Measurements from ENCODE around the gene SFTPD.

Gene SFTPD

DNA sequence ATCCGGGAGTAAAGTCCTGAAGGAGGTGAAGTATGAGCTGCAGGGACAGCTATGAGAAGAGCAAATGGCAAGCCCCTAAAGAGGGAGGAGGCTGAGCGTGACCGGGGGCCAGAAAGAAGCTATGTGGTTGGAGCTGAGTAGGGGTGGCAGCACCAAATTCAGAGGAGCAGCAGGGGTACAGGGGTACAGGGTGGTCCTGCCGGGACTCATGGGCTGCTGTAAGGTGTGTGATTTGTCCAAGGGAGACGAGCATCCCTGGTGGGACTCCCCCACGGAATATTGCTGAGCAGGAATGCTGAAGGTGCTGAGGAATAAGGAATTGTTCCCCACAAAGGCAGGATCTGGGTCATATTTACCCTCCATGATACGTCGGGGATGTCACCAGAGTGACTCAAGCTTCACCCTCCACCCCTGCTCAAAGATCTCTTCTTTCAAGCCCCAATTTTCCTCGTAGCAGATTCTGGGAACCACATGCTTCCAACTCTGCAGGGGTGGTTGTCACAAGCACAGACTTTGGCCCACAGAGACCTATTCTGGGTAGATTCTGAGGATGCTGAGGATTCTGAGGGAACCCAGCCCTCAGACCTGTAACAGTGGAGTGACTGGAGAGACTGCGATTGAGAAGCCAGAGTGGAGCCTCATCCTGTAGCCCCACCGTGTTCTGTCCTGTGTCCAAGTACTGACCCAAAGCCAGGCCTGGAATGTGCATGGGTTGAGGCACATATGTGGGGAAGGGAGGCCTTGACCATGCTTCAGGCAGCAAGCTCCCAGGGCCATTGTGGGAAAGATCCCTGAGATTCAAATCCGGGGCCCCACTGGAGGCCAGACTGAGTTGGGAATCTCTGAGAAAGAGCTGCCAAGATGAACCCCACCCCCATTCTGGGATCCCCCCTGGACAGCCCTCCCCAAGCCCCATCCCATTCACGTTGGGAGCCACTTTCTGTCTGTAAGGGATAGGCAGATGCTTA is 4.2 kb downstream of the SFTPD start:
- no peak for TF ChIP-seq CTCF (IDR thresholded peaks at IDR 0.05; ENCODE audit: low read depth, low read length, missing control alignments)
- no peak for DNase-seq (ENCODE audit: low read depth)
- no peak overlapping the region for H3K4me3 ChIP-seq (ENCODE audit: low read depth, low read length)
- in situ Hi-C loops (cut with HindIII; ENCODE audit: low sequenced_read_pairs): no loop called here

- in situ Hi-C loops (cut with HindIII; ENCODE audit: low sequenced_read_pairs): no loop called here
- no peak overlapping the region for H3K4me3 ChIP-seq (ENCODE audit: low read depth, low read length)
- DNase-seq (ENCODE audit: low read depth): no peak
- TF ChIP-seq CTCF (IDR thresholded peaks at IDR 0.05; ENCODE audit: low read depth, low read length, missing control alignments): no peak
Observed at GRCh38 chr10:79943871-79944270, 5.0 kb downstream of the SFTPD start.

- no peak for DNase-seq (ENCODE audit: low read depth)
- no peak for TF ChIP-seq CTCF (IDR thresholded peaks at IDR 0.05; ENCODE audit: low read depth, low read length, missing control alignments)
- H3K4me3 ChIP-seq (ENCODE audit: low read depth, low read length): no peak overlapping the region
- in situ Hi-C loops (cut with HindIII; ENCODE audit: low sequenced_read_pairs): no loop called here
Observed at GRCh38 chr10:79942261-79943185, 6.4 kb downstream of the SFTPD start.

- in situ Hi-C loops (cut with HindIII; ENCODE audit: low sequenced_read_pairs): no loop called here
- no peak overlapping the region for H3K4me3 ChIP-seq (ENCODE audit: low read depth, low read length)
- DNase-seq (ENCODE audit: low read depth): no peak
- no peak for TF ChIP-seq CTCF (IDR thresholded peaks at IDR 0.05; ENCODE audit: low read depth, low read length, missing control alignments)
Observed at GRCh38 chr10:79941585-79942210, 7.2 kb downstream of the SFTPD start.

DNA sequence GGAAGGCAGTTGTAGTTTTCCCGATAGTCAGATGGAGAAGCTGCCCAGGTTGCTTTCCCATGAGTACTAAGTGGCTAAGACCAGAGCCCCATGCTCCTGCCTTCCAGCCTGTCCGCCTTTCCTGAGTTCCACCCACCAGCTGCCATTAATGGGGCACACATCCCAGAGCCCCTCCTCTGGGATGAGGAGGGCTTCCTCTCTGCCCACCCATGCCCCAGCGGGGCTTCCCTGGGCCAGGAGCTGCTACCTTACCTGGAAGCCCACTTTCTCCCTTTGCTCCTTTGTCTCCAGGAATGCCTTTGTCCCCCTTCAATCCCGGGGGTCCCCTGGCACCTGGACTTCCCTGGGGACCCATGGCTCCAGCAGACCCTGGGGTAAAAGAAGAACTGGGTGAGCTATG is 7.8 kb downstream of the SFTPD start:
- in situ Hi-C loops (cut with HindIII; ENCODE audit: low sequenced_read_pairs): no loop called here
- no peak for TF ChIP-seq CTCF (IDR thresholded peaks at IDR 0.05; ENCODE audit: low read depth, low read length, missing control alignments)
- DNase-seq (ENCODE audit: low read depth): no peak
- H3K4me3 ChIP-seq (ENCODE audit: low read depth, low read length): no peak overlapping the region

DNA sequence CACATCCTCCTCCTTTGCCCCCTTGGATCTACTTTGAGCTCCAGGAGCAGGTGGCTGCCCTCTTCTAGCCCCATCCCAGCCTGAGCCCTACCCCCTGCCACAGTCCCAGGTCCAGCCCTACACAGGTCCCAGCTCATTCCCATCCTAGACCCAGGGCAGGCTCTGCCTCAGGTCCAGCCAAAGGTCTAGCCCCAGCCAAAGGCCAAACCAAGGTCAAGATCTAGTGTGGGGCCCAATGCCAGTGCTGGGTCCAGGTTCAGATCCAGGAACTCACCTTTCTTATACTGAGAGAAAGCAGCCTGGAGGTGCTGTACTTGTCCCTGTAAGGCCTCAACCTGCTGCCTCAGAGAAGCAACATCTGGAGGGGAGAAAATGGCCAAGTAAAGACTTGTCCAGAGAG is 8.5 kb downstream of the SFTPD start:
- H3K4me3 ChIP-seq (ENCODE audit: low read depth, low read length): no peak overlapping the region
- DNase-seq (ENCODE audit: low read depth): no peak
- in situ Hi-C loops (cut with HindIII; ENCODE audit: low sequenced_read_pairs): no loop called here
- TF ChIP-seq CTCF (IDR thresholded peaks at IDR 0.05; ENCODE audit: low read depth, low read length, missing control alignments): no peak

Measured in astrocyte of the cerebellum (primary cell).